IMR-90 (cell line): ENCODE data around the gene AUTS2. TPM values are rescaled to one million over a fixed set of nuclear protein-coding genes. Genes with fewer than 3 reads are reported as not detected.

Source experiments
- ATAC-seq: fragments of 200-7000 bp; cut with Tn5 transposase; 2 replicates; pipeline ENCODE4 v1.9.1; 2020; ENCODE audit warnings: low read depth, mild to moderate bottlenecking, moderate library complexity
- BruUV-seq: library from RNA; stranded (reverse); fragments of 400-500 nt; replicated peaks from 2 replicates; lab custom pipeline; 2021; lab: Mats Ljungman, UMichigan
- CTCF ChIA-PET: fragments of 300-600 bp; formaldehyde crosslinking; extraction: SDS; loops from one replicate; lab custom pipeline; 2021; ENCODE audit warnings: antibody characterized with exemption; lab: Yijun Ruan, JAX
- POLR2A ChIA-PET: fragments of 300-600 bp; sonication (Branson Sonifier 250); formaldehyde crosslinking; loops from one replicate; lab custom pipeline; 2022; ENCODE audit warnings: antibody characterized with exemption; ENCODE audit not compliant: unreplicated experiment; lab: Charles Lee
- DNase-seq: peaks from one replicate; pipeline ENCODE4 v3.0.0; 2013
- H2AFZ ChIP-seq: replicated peaks from 2 replicates; pipeline ENCODE3; 2013; ENCODE audit warnings: low read length, mild to moderate bottlenecking; ENCODE audit not compliant: poor library complexity
- H2AK5ac ChIP-seq: 2 replicates; pipeline ENCODE4 v1.6.1; 2013; ENCODE audit warnings: low read depth, low read length, inconsistent platforms
- H2AK9ac ChIP-seq: replicated peaks from 2 replicates; pipeline ENCODE3; 2013; ENCODE audit warnings: mild to moderate bottlenecking, low read depth, low read length, moderate library complexity; ENCODE audit not compliant: poor library complexity
- H2BK120ac ChIP-seq: 2 replicates; pipeline ENCODE4 v1.6.1; 2013; ENCODE audit warnings: low read depth, low read length, inconsistent platforms
- H2BK15ac ChIP-seq: 3 replicates; pipeline ENCODE4 v1.6.1; 2013; ENCODE audit warnings: low read depth, low read length, inconsistent platforms
- H2BK20ac ChIP-seq: 2 replicates; pipeline ENCODE4 v1.6.1; 2013; ENCODE audit warnings: low read depth, mild to moderate bottlenecking, inconsistent platforms, low read length, moderate library complexity
- H2BK5ac ChIP-seq: 2 replicates; pipeline ENCODE4 v1.6.1; 2013; ENCODE audit warnings: mild to moderate bottlenecking, low read depth, low read length, inconsistent platforms; ENCODE audit not compliant: poor library complexity, severe bottlenecking
- H3K14ac ChIP-seq: replicated peaks from 2 replicates; pipeline ENCODE4 v1.6.1; 2013; ENCODE audit warnings: low read depth, low read length, inconsistent platforms
- H3K18ac ChIP-seq: 2 replicates; pipeline ENCODE4 v1.6.1; 2013; ENCODE audit warnings: low read depth, low read length, control low read depth
- H3K23ac ChIP-seq: 2 replicates; pipeline ENCODE4 v1.6.1; 2013; ENCODE audit warnings: low read depth, low read length, inconsistent platforms
- H3K27ac ChIP-seq: 2 replicates; pipeline ENCODE4 v1.5.1; 2013; ENCODE audit warnings: mild to moderate bottlenecking, control low read depth, low read length; ENCODE audit not compliant: insufficient read depth
- H3K27me3 ChIP-seq: 2 replicates; pipeline ENCODE4 v1.6.1; 2013; ENCODE audit warnings: low read length; ENCODE audit not compliant: control insufficient read depth, insufficient read depth
- H3K36me3 ChIP-seq: 2 replicates; pipeline ENCODE4 v1.6.1; 2013; ENCODE audit warnings: low read length, mixed read lengths; ENCODE audit not compliant: control insufficient read depth, insufficient read depth
- H3K4ac ChIP-seq: 2 replicates; pipeline ENCODE4 v1.6.1; 2013; ENCODE audit warnings: low read depth, low read length, inconsistent platforms
- H3K4me1 ChIP-seq: 2 replicates; pipeline ENCODE4 v1.6.1; 2013; ENCODE audit warnings: low read length, mixed read lengths; ENCODE audit not compliant: control insufficient read depth, insufficient read depth
- H3K4me2 ChIP-seq: 2 replicates; pipeline ENCODE4 v1.6.1; 2013; ENCODE audit warnings: low read depth, mild to moderate bottlenecking, control low read depth, low read length, moderate library complexity
- H3K4me3 ChIP-seq: 2 replicates; pipeline ENCODE4 v1.5.1; 2013; ENCODE audit warnings: low read depth, mild to moderate bottlenecking, control low read depth, low read length, moderate library complexity; ENCODE audit not compliant: insufficient read depth
- H3K56ac ChIP-seq: 2 replicates; pipeline ENCODE4 v1.6.1; 2013; ENCODE audit warnings: low read length, inconsistent platforms; ENCODE audit not compliant: insufficient read depth; ENCODE audit errors: extremely low read depth
- H3K79me1 ChIP-seq, 2 experiments: 2 replicates each; pipeline ENCODE4 v1.6.1; 2013; ENCODE audit warnings: low read length in 2 of 2, inconsistent platforms in 1 of 2, low read depth in 1 of 2
- H3K9ac ChIP-seq: 2 replicates; pipeline ENCODE4 v1.6.1; 2013; ENCODE audit warnings: low read depth, low read length, control low read depth
- H3K9me1 ChIP-seq: 2 replicates; pipeline ENCODE4 v1.6.1; 2013; ENCODE audit warnings: low read length, inconsistent platforms; ENCODE audit not compliant: insufficient read depth
- H3K9me3 ChIP-seq: 2 replicates; pipeline ENCODE4 v1.6.1; 2013; ENCODE audit warnings: low read length; ENCODE audit not compliant: control insufficient read depth, insufficient read depth
- H4K20me1 ChIP-seq: 2 replicates; pipeline ENCODE4 v1.6.1; 2013; ENCODE audit warnings: low read length, inconsistent platforms; ENCODE audit not compliant: insufficient read depth
- H4K5ac ChIP-seq: 2 replicates; pipeline ENCODE4 v1.6.1; 2013; ENCODE audit warnings: mild to moderate bottlenecking, low read depth, low read length, control low read depth
- H4K8ac ChIP-seq, 2 experiments: 2 replicates each; pipeline ENCODE4 v1.6.1; 2013; ENCODE audit warnings: low read depth in 2 of 2, low read length in 2 of 2, control low read depth in 1 of 2, inconsistent platforms in 1 of 2
- H4K91ac ChIP-seq: 2 replicates; pipeline ENCODE4 v1.6.1; 2013; ENCODE audit warnings: low read depth, low read length, inconsistent platforms; ENCODE audit not compliant: insufficient read depth
- BHLHE40 ChIP-seq: fragments of 150-350 bp; IDR thresholded peaks from 2 replicates; pipeline ENCODE4 v1.6.1; 2016; ENCODE audit warnings: mild to moderate bottlenecking, low read depth, low read length
- CEBPB ChIP-seq: IDR thresholded peaks from 2 replicates; pipeline ENCODE4 v1.6.1; 2012; ENCODE audit warnings: low read depth, low read length, improper control_type of control experiment
- CHD1 ChIP-seq: IDR thresholded peaks from 2 replicates; pipeline ENCODE4 v1.6.1; 2012; ENCODE audit warnings: low read depth, low read length, improper control_type of control experiment
- CTCF ChIP-seq: conservative IDR thresholded peaks from 2 replicates; pipeline ENCODE4 v1.5.1; 2012; ENCODE audit warnings: mild to moderate bottlenecking, low read depth, low read length, improper control_type of control experiment
- FOS ChIP-seq: fragments of 150-350 bp; IDR thresholded peaks from 2 replicates; pipeline ENCODE4 v1.6.1; 2016; ENCODE audit warnings: low read depth, low read length
- MAFK ChIP-seq: IDR thresholded peaks from 2 replicates; pipeline ENCODE4 v1.6.1; 2012; ENCODE audit warnings: low read depth, low read length, improper control_type of control experiment
- MAZ ChIP-seq: IDR thresholded peaks from 2 replicates; pipeline ENCODE4 v1.6.1; 2012; ENCODE audit warnings: low read depth, mild to moderate bottlenecking, low read length, improper control_type of control experiment, moderate library complexity, borderline replicate concordance
- MXI1 ChIP-seq: IDR thresholded peaks from 2 replicates; pipeline ENCODE4 v1.6.1; 2012; ENCODE audit warnings: low read depth, mild to moderate bottlenecking, low read length, moderate library complexity, borderline replicate concordance
- NFE2L2 ChIP-seq: fragments of 150-350 bp; IDR thresholded peaks from 2 replicates; pipeline ENCODE4 v1.6.1; 2016; ENCODE audit warnings: low read depth, mild to moderate bottlenecking, low read length
- POLR2A ChIP-seq: IDR thresholded peaks from 2 replicates; pipeline ENCODE4 v1.6.1; 2012; ENCODE audit warnings: mild to moderate bottlenecking, low read depth, low read length
- RAD21 ChIP-seq: IDR thresholded peaks from 2 replicates; pipeline ENCODE4 v1.6.1; 2012; ENCODE audit warnings: low read length, improper control_type of control experiment
- RCOR1 ChIP-seq: IDR thresholded peaks from 2 replicates; pipeline ENCODE4 v1.6.1; 2012; ENCODE audit warnings: mild to moderate bottlenecking, low read length, improper control_type of control experiment; ENCODE audit not compliant: insufficient replicate concordance
- RFX5 ChIP-seq: IDR thresholded peaks from 2 replicates; pipeline ENCODE4 v1.8.0; 2012; ENCODE audit warnings: low read depth, mild to moderate bottlenecking, low read length, moderate library complexity
- SMC3 ChIP-seq: fragments of 150-350 bp; IDR thresholded peaks from 2 replicates; pipeline ENCODE4 v1.6.1; 2016; ENCODE audit warnings: low read depth, mild to moderate bottlenecking, antibody characterized with exemption, low read length, moderate library complexity
- USF2 ChIP-seq: fragments of 150-350 bp; IDR thresholded peaks from 2 replicates; pipeline ENCODE4 v1.6.1; 2017; ENCODE audit warnings: mild to moderate bottlenecking, antibody characterized with exemption, low read length, low read depth
- WGBS, 2 experiments: methylation state at CpG; one replicate each; pipeline versions ENCODE4 v1.1.5 to v1.1.7; 2013; ENCODE audit warnings: missing lambda C conversion rate in 2 of 2; ENCODE audit not compliant: insufficient read length in 1 of 2; ENCODE audit errors: extremely low coverage in 2 of 2; 5-methylcytosine and 5-hydroxymethylcytosine counted together
- dilution Hi-C: fragments of 300-500 bp; cut with HindIII; formaldehyde crosslinking; loops from one replicate; pipeline ENCODE4 v1.14.3; 2018; ENCODE audit warnings: low sequenced_read_pairs; ENCODE audit not compliant: unreplicated experiment
- in situ Hi-C: fragments of 300-500 bp; cut with MboI; formaldehyde crosslinking; loops from 3 replicates; pipeline ENCODE4 v1.14.3; 2019; ENCODE audit warnings: low sequenced_read_pairs, inconsistent platforms, mixed read lengths
- intact Hi-C: fragments of 100-400 bp; cut with micrococcal nuclease; formaldehyde crosslinking; loops from 2 replicates; pipeline ENCODE4 v1.10.0; 2022
- polyA plus RNA-seq, 3 experiments: library from polyadenylated mRNA; depleted of rRNA; stranded (reverse); fragments of >200 nt; gene quantifications; 2 replicates each; pipeline ENCODE4 v1.2.3, GENCODE V29; 2012; ENCODE audit warnings: low replicate concordance in 1 of 3
- total RNA-seq: library from RNA; depleted of rRNA; stranded (reverse); fragments of >200 nt; gene quantifications from 2 replicates; pipeline ENCODE4 v1.2.3, GENCODE V29; 2012
- TF ChIP-seq, protein P1 (sequence below): fragments of 150-350 bp; IDR thresholded peaks from 2 replicates; pipeline ENCODE4 v1.6.1; 2016; ENCODE audit warnings: low read depth, mild to moderate bottlenecking, low read length, moderate library complexity, borderline replicate concordance

The AUTS2 gene
- total and polyA plus RNA-seq, 2 of the 4 experiments (the other 2 are of a cell fraction), result 0.90 to 3.0 TPM

GRCh38 chr7:70434376-70434775 lies 836.1 kb downstream of the AUTS2 start:
- Histone ChIP-seq H2AK9ac (no peak overlapping the region), H2BK5ac (no peak overlapping the region), H3K4me1 (no peaks in the 10 kb centered on the region), H4K8ac (no peak overlapping the region), H2AK5ac (no peak overlapping the region), H2BK20ac (no peak overlapping the region), H3K14ac (no peak overlapping the region), H3K23ac (no peak overlapping the region), H3K4me2 (no peak overlapping the region), H3K9me3 (no peaks in the 10 kb centered on the region), H3K4me3 (no peak overlapping the region), H4K91ac (no peak overlapping the region), H2AFZ (no peak overlapping the region), H3K27ac (no peak overlapping the region), H3K18ac (no peak overlapping the region), H2BK120ac (no peak overlapping the region), H3K79me1 (no peaks in the 10 kb centered on the region), H3K9ac (no peak overlapping the region), H4K5ac (no peak overlapping the region), H3K4ac (no peak overlapping the region), H3K56ac (no peak overlapping the region), H3K36me3 (no peaks in the 10 kb centered on the region), H3K27me3 (no peaks in the 10 kb centered on the region), H4K20me1 (no peaks in the 10 kb centered on the region), H2BK15ac (no peak overlapping the region), H3K9me1 (no peaks in the 10 kb centered on the region)
- 50% methylated on average over 1 of the region's 2 CpGs; no CpG with 5 or more reads in 1 of the 2 experiments for WGBS, 2 experiments
- TF ChIP-seq, protein P1, sequence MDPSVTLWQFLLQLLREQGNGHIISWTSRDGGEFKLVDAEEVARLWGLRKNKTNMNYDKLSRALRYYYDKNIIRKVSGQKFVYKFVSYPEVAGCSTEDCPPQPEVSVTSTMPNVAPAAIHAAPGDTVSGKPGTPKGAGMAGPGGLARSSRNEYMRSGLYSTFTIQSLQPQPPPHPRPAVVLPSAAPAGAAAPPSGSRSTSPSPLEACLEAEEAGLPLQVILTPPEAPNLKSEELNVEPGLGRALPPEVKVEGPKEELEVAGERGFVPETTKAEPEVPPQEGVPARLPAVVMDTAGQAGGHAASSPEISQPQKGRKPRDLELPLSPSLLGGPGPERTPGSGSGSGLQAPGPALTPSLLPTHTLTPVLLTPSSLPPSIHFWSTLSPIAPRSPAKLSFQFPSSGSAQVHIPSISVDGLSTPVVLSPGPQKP, result no peak
- TF ChIP-seq POLR2A (no peak), MXI1 (no peak), USF2 (no peak), NFE2L2 (no peak), CHD1 (no peak), BHLHE40 (no peak), MAZ (no peak), SMC3 (no peak), FOS (no peak), RAD21 (no peak), RFX5 (no peak), CEBPB (no peak), MAFK (no peak), RCOR1 (no peak), CTCF (no peak)
- ATAC-seq (no peak), DNase-seq (no peak)
- dilution Hi-C loops (no loop called here), in situ Hi-C loops (no loop called here), intact Hi-C loops (no loop called here)
- ChIA-PET CTCF (no interaction called here), POLR2A (no interaction called here)
- BruUV-seq, result no TSS peak
